GM21423 (cell line): Measurements from ENCODE around the gene CHMP4A.
A peak's percentile ranks its signal among the peaks of the same experiment; 100 is the strongest.
"Not testable (repeated sequence)": the region's sequence is repeated elsewhere in the genome, so short reads cannot be mapped to it uniquely, and the experiment has no call there.

Experiments used
- ATAC-seq: cut with Tn5 transposase; IDR thresholded peaks from one replicate; pipeline ENCODE4 v1.9.1; 2021; ENCODE audit warnings: mild to moderate bottlenecking, moderate library complexity; ENCODE audit not compliant: unreplicated experiment

The CHMP4A gene

GRCh38 chr14:24247422-24247821, 34.1 kb upstream of the CHMP4A start:
- ATAC-seq, result no peak

- no peak for ATAC-seq
Observed at GRCh38 chr14:24246765-24247212, 33.5 kb upstream of the CHMP4A start.

- not testable (repeated sequence) for ATAC-seq
Observed at GRCh38 chr14:24245350-24245749, 32.1 kb upstream of the CHMP4A start.

- ATAC-seq, result no peak
Observed at GRCh38 chr14:24243336-24243836, 30.1 kb upstream of the CHMP4A start.

GRCh38 chr14:24241829-24242443, 28.6 kb upstream of the CHMP4A start:
- peak; percentile 80 for ATAC-seq

- no peak for ATAC-seq
Observed at GRCh38 chr14:24240110-24240918, 27.0 kb upstream of the CHMP4A start.

GRCh38 chr14:24238527-24239037, 25.3 kb upstream of the CHMP4A start:
- ATAC-seq, result no peak

GRCh38 chr14:24238123-24238522, 24.8 kb upstream of the CHMP4A start:
- ATAC-seq, result no peak

GRCh38 chr14:24237463-24237955, 24.2 kb upstream of the CHMP4A start:
- no peak for ATAC-seq

GRCh38 chr14:24236689-24237462, 23.6 kb upstream of the CHMP4A start:
- ATAC-seq, result no peak

- ATAC-seq, result no peak
Observed at GRCh38 chr14:24235804-24236688, 22.8 kb upstream of the CHMP4A start.

- ATAC-seq, result no peak
Observed at GRCh38 chr14:24234095-24235005, 21.1 kb upstream of the CHMP4A start.

- no peak for ATAC-seq
Observed at GRCh38 chr14:24233538-24233866, 20.2 kb upstream of the CHMP4A start.

GRCh38 chr14:24232645-24233537, 19.6 kb upstream of the CHMP4A start, which contains the start of gene GMPR2:
TSS of gene GMPR2 (plus strand) at chr14:24232929. CDS start at chr14:24233254, 325 bp downstream.
- peak; percentile 57 for ATAC-seq

GRCh38 chr14:24232121-24232644, 18.9 kb upstream of the CHMP4A start, which contains the start of gene NEDD8:
TSS of gene NEDD8 (minus strand) at chr14:24232367. CDS start at chr14:24232267, 100 bp downstream.
- peak; percentile 81 for ATAC-seq

- peak; percentile 5 for ATAC-seq
Observed at GRCh38 chr14:24231263-24232120, 18.2 kb upstream of the CHMP4A start.

- no peak for ATAC-seq
Observed at GRCh38 chr14:24228902-24229301, 15.6 kb upstream of the CHMP4A start.
